Right atrium auricular region (tissue), 2 donors: ENCODE measurements around the gene GGNBP2. TPM values are rescaled to one million over a fixed set of nuclear protein-coding genes. Genes with fewer than 3 reads are reported as not detected.

ENCODE experiments used
- DNase-seq: peaks from one replicate; pipeline ENCODE4 v3.0.0-alpha.2; 2019; ENCODE audit warnings: low spot score
- H3K27ac ChIP-seq, 2 donors: fragments of 200-600 bp; sonication (generic); 1 replicate in 1 of 2; 2 replicates in 1 of 2; pipeline ENCODE4 v1.5.1; 2016 to 2019
- H3K27me3 ChIP-seq, 2 donors: fragments of 200-600 bp; sonication (generic); one replicate each; pipeline versions ENCODE4 v1.5.1 to v1.6.0; 2017 to 2019
- H3K36me3 ChIP-seq: fragments of 200-600 bp; sonication (generic); one replicate; pipeline ENCODE4 v1.5.1; 2016
- H3K4me1 ChIP-seq, 2 donors: fragments of 200-600 bp; sonication (generic); one replicate each; pipeline versions ENCODE4 v1.5.1 to v1.6.0; 2017 to 2019
- H3K4me3 ChIP-seq, 2 donors: fragments of 200-600 bp; sonication (generic); 1 replicate in 1 of 2; 2 replicates in 1 of 2; pipeline ENCODE4 v1.5.1; 2017 to 2019; ENCODE audit warnings: mild to moderate bottlenecking in 1 of 2, moderate library complexity in 1 of 2
- H3K9me3 ChIP-seq, 2 donors: fragments of 200-600 bp; sonication (generic); one replicate each; pipeline ENCODE4 v1.5.1; 2019
- total RNA-seq, 2 donors: library from RNA; depleted of rRNA; stranded (reverse); fragments of >200 nt; gene quantifications; one replicate each; pipeline ENCODE4 v1.1.0, GENCODE V29; 2016
- TF ChIP-seq, protein P1 (sequence below), 2 donors: fragments of 200-600 bp; sonication (generic); IDR thresholded peaks; one replicate each; pipeline ENCODE4 v1.5.1; 2019; ENCODE audit warnings: antibody characterized with exemption in 2 of 2

Gene GGNBP2
- total RNA-seq, 2 donors from 2014 or later, result 26.7 to 30.1 TPM

DNA sequence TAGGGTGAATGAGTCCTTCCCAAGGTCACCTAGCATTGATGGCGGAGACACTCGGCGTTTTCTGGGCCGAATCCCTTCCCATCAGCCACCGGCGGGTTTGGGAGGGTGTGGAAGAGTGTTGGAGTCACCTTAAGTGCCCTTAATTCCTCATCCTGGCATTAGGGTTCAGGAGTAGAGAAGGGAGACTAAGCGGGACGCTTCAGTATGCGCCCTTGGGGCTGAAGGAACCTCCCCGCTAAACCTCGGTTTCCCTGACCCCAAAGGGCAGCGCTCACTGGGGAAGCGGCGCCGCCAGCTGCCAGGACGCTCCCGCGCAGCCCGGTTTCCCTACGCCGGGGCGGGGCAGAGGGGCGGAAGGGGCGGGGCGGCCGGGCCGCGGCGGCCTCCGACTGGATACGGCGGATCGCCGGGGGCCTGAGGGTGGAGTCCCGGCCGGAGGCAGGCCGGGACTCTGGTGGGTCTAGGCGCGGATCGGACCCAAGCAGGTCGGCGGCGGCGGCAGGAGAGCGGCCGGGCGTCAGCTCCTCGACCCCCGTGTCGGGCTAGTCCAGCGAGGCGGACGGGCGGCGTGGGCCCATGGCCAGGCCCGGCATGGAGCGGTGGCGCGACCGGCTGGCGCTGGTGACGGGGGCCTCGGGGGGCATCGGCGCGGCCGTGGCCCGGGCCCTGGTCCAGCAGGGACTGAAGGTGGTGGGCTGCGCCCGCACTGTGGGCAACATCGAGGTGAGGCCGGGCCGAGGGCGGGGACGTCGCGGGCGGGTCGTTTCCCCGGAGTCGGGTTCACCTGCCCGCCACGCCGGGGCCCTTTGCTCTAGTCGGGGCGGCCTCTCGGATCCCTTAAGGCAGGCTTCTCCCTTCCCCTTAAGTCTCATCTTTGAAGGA lies 47.0 kb downstream of the GGNBP2 start, which contains the start of gene DHRS11:
TSS of gene DHRS11 (plus strand) at position 446 of the 882 bp plus-strand sequence. CDS start at position 577, 131 bp downstream.
- Histone ChIP-seq H3K27me3 (no peaks in the 10 kb centered on the region), H3K4me3 (peak within 1 kb of the TSS; percentile 54 to 97), H3K36me3 (peaks cover 31% of the 10 kb centered on the region), H3K9me3 (no peaks in the 10 kb centered on the region), H3K4me1 (peaks cover 0 to 29% of the 10 kb centered on the region in 2 donors), H3K27ac (peak within 1 kb of the TSS; percentile 52 to 76)
- TF ChIP-seq, protein P1, sequence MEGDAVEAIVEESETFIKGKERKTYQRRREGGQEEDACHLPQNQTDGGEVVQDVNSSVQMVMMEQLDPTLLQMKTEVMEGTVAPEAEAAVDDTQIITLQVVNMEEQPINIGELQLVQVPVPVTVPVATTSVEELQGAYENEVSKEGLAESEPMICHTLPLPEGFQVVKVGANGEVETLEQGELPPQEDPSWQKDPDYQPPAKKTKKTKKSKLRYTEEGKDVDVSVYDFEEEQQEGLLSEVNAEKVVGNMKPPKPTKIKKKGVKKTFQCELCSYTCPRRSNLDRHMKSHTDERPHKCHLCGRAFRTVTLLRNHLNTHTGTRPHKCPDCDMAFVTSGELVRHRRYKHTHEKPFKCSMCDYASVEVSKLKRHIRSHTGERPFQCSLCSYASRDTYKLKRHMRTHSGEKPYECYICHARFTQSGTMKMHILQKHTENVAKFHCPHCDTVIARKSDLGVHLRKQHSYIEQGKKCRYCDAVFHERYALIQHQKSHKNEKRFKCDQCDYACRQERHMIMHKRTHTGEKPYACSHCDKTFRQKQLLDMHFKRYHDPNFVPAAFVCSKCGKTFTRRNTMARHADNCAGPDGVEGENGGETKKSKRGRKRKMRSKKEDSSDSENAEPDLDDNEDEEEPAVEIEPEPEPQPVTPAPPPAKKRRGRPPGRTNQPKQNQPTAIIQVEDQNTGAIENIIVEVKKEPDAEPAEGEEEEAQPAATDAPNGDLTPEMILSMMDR (IDR thresholded peaks at IDR 0.05), result peak in 1 of 2 donors; percentile 46
- DNase-seq, result peak; percentile 73

DNA sequence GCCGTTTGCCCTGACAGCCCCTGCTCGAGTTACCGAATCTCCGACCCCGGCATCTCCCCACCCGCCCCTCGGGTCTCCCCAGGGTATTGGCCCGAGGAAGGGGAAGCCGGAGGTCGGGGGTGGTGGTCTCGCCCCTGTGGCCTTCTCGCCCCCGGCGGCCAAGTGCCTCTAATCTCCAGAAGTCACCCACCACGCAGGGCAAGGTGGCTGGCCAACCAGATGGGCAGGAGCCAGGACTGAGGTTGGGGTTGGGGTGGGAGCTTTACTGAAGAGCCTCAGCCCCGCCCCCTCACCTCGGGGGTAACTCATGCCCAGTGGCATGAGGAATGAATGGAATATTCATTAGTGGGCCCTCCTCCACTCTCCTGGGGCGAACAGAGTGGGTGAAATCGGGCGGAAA lies 47.6 kb downstream of the GGNBP2 start:
- TF ChIP-seq, protein P1 (IDR thresholded peaks at IDR 0.05), result no peak
- Histone ChIP-seq H3K9me3 (no peaks in the 10 kb centered on the region), H3K27me3 (no peaks in the 10 kb centered on the region), H3K36me3 (peaks cover 25% of the 10 kb centered on the region), H3K4me1 (peaks cover 0 to 29% of the 10 kb centered on the region in 2 donors), H3K27ac (peak overlapping the region; percentile 52 to 76), H3K4me3 (peak overlapping the region; percentile 54 to 97)
- DNase-seq, result no peak

DNA sequence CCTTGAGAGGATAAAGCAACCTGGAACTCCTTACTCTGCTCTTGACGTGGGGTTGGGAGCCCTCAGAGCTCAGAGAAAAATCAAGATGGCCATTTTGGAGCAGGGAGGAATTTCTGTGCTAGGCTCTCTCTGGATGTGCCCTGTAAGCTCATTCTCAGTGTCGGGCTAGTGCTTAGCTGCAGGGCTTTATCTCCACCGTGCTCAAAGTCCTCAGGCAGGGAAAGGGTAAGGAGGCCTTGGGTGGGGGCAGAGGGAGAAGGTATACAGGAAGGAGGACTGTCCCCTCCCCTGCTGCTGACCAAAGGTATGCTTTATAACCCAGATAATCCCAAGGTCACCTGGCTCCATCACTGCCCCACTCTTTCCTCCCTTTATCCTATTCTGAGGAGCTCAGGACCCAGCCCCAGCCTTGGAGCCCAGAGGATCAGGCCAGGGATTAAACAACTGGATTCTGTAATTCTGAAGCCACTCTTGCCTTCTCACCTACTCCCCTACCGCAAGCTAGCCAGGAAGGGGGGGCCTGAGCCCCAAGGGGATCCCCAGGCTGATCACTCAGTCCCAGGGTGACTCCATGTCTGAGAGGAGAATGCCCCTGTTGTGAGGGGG lies 48.1 kb downstream of the GGNBP2 start:
- H3K27ac ChIP-seq, result peak overlapping the region in 1 of 2 donors; percentile 76
- peaks cover 0 to 29% of the 10 kb centered on the region in 2 donors for H3K4me1 ChIP-seq
- DNase-seq, result no peak
- H3K9me3 ChIP-seq, result no peaks in the 10 kb centered on the region
- TF ChIP-seq, protein P1 (IDR thresholded peaks at IDR 0.05), result no peak
- H3K36me3 ChIP-seq, result peaks cover 20% of the 10 kb centered on the region
- no peaks in the 10 kb centered on the region for H3K27me3 ChIP-seq
- H3K4me3 ChIP-seq, result peak overlapping the region; percentile 54 to 97

DNA sequence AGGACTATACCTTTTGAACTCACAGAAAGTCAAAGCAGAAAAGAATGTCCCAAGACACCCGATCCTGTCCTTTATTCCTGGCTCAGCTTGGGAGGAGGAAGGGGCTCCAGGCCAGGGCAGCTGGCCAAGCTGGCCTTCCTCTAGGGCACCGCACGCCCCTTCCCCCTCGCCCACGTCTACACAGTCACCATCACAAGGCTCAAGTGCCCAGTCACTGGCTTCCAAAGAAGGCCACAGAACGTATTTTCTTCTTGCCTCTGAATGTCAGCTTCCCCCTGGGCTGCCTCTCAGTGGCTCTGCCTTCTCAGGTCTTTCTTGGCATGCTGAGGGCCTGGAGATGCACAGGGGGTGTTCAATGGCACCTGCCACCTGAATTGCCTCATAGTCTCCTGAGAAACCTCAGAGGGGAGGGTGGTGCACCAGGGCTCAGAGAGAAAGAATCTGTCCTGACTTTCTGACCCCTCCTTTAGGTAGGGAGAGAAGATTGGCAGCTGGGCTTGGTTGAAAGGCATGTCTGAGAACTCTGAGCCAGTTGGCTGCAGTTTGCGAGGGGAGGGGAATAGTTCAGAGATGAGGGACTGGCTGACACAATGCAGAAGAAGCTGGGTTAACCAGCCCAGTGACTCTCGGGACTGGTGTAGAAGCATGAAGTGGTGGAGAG lies 49.1 kb downstream of the GGNBP2 start:
- no peaks in the 10 kb centered on the region for H3K9me3 ChIP-seq
- TF ChIP-seq, protein P1 (IDR thresholded peaks at IDR 0.05), result no peak
- no peak overlapping the region for H3K4me3 ChIP-seq
- peak overlapping the region in 1 of 2 donors; percentile 18 for H3K27ac ChIP-seq
- peaks cover 0 to 29% of the 10 kb centered on the region in 2 donors for H3K4me1 ChIP-seq
- H3K36me3 ChIP-seq, result peaks cover 10% of the 10 kb centered on the region
- no peaks in the 10 kb centered on the region for H3K27me3 ChIP-seq
- no peak for DNase-seq

DNA sequence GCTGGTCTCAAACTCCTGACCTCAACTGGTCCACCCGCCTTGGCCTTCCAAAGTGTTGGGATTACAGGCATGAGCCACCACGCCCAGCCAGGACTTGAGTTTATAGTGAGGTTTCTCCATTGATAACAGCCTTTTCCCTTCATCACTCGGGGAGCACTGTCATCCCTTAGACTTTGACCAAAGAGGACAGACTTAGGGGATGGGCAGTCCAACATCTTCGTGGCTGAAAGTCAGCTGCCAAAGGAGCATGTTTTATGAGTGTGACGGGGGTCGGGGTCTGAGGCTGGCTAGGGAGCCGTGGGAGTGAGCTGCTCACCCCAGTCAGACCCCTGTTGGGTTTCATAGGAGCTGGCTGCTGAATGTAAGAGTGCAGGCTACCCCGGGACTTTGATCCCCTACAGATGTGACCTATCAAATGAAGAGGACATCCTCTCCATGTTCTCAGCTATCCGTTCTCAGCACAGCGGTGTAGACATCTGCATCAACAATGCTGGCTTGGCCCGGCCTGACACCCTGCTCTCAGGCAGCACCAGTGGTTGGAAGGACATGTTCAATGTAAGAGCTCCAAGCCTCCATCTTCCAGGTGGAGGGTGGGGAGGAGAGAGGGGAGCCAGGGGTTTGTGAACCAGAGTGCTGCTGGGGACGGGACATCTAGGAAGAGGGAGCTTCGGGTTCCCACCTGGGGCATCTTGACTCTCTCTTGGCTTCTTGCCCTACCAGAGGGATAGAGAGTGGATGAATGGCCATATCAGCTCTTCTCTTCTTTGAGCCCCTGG lies 50.1 kb downstream of the GGNBP2 start:
- peaks cover 0 to 29% of the 10 kb centered on the region in 2 donors for H3K4me1 ChIP-seq
- DNase-seq, result no peak
- no peaks in the 10 kb centered on the region for H3K36me3 ChIP-seq
- H3K27ac ChIP-seq, result no peak overlapping the region
- TF ChIP-seq, protein P1 (IDR thresholded peaks at IDR 0.05), result no peak
- no peaks in the 10 kb centered on the region for H3K9me3 ChIP-seq
- no peak overlapping the region for H3K4me3 ChIP-seq
- H3K27me3 ChIP-seq, result no peaks in the 10 kb centered on the region
